Measurements from ENCODE around the gene STAT5B. TPM values are rescaled to one million over a fixed set of nuclear protein-coding genes. Genes with fewer than 3 reads are reported as not detected.

The STAT5B gene
- total and polyA plus RNA-seq, 2 of the 13 experiments (the other 11 are each of a cell fraction or from before 2014, with no cell fraction given): 21.0 to 42.8 TPM

GRCh38 chr17:42246515-42246914 lies 29.7 kb downstream of the STAT5B start (continued):
- TF ChIP-seq, protein P1, sequence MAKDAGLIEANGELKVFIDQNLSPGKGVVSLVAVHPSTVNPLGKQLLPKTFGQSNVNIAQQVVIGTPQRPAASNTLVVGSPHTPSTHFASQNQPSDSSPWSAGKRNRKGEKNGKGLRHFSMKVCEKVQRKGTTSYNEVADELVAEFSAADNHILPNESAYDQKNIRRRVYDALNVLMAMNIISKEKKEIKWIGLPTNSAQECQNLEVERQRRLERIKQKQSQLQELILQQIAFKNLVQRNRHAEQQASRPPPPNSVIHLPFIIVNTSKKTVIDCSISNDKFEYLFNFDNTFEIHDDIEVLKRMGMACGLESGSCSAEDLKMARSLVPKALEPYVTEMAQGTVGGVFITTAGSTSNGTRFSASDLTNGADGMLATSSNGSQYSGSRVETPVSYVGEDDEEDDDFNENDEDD (CRISPR knock-in tag; IDR thresholded peaks at IDR 0.05; ENCODE audit: borderline replicate concordance): no peak
- no peak for TF ChIP-seq FLYWCH1 (CRISPR knock-in tag; IDR thresholded peaks at IDR 0.05)
- TF ChIP-seq, protein P2, sequence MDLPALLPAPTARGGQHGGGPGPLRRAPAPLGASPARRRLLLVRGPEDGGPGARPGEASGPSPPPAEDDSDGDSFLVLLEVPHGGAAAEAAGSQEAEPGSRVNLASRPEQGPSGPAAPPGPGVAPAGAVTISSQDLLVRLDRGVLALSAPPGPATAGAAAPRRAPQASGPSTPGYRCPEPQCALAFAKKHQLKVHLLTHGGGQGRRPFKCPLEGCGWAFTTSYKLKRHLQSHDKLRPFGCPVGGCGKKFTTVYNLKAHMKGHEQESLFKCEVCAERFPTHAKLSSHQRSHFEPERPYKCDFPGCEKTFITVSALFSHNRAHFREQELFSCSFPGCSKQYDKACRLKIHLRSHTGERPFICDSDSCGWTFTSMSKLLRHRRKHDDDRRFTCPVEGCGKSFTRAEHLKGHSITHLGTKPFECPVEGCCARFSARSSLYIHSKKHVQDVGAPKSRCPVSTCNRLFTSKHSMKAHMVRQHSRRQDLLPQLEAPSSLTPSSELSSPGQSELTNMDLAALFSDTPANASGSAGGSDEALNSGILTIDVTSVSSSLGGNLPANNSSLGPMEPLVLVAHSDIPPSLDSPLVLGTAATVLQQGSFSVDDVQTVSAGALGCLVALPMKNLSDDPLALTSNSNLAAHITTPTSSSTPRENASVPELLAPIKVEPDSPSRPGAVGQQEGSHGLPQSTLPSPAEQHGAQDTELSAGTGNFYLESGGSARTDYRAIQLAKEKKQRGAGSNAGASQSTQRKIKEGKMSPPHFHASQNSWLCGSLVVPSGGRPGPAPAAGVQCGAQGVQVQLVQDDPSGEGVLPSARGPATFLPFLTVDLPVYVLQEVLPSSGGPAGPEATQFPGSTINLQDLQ (CRISPR knock-in tag; IDR thresholded peaks at IDR 0.05): no peak
- TF ChIP-seq KLF16 (CRISPR knock-in tag; IDR thresholded peaks at IDR 0.05): 0 out of 4 replicates have a peak, but pooled peaks of 1 of the 2 experiments have one; percentile 23
- no peak for TF ChIP-seq ETV5 (CRISPR knock-in tag; IDR thresholded peaks at IDR 0.05; ENCODE audit: borderline replicate concordance)
- no peak for TF ChIP-seq MAZ (IDR thresholded peaks at IDR 0.05; ENCODE audit: borderline replicate concordance, low read depth, low read length)
- no peak for TF ChIP-seq MAZ (CRISPR knock-in tag; IDR thresholded peaks at IDR 0.05; ENCODE audit: low read depth)
- no peak for TF ChIP-seq RARG (CRISPR knock-in tag; IDR thresholded peaks at IDR 0.05; ENCODE audit: low read depth)
- TF ChIP-seq SALL1 (CRISPR knock-in tag; IDR thresholded peaks at IDR 0.05): peak; percentile 78
- TF ChIP-seq ZNF329 (CRISPR knock-in tag; IDR thresholded peaks at IDR 0.05; ENCODE audit: low read depth): no peak
- TF ChIP-seq WIZ (CRISPR knock-in tag; IDR thresholded peaks at IDR 0.05): no peak
- no peak for TF ChIP-seq GRHL1 (CRISPR knock-in tag; conservative IDR thresholded peaks at IDR 0.05)
- no peak for TF ChIP-seq ZNF746 (CRISPR knock-in tag; IDR thresholded peaks at IDR 0.05)
- TF ChIP-seq, protein P3, sequence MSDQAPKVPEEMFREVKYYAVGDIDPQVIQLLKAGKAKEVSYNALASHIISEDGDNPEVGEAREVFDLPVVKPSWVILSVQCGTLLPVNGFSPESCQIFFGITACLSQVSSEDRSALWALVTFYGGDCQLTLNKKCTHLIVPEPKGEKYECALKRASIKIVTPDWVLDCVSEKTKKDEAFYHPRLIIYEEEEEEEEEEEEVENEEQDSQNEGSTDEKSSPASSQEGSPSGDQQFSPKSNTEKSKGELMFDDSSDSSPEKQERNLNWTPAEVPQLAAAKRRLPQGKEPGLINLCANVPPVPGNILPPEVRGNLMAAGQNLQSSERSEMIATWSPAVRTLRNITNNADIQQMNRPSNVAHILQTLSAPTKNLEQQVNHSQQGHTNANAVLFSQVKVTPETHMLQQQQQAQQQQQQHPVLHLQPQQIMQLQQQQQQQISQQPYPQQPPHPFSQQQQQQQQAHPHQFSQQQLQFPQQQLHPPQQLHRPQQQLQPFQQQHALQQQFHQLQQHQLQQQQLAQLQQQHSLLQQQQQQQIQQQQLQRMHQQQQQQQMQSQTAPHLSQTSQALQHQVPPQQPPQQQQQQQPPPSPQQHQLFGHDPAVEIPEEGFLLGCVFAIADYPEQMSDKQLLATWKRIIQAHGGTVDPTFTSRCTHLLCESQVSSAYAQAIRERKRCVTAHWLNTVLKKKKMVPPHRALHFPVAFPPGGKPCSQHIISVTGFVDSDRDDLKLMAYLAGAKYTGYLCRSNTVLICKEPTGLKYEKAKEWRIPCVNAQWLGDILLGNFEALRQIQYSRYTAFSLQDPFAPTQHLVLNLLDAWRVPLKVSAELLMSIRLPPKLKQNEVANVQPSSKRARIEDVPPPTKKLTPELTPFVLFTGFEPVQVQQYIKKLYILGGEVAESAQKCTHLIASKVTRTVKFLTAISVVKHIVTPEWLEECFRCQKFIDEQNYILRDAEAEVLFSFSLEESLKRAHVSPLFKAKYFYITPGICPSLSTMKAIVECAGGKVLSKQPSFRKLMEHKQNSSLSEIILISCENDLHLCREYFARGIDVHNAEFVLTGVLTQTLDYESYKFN (CRISPR knock-in tag; conservative IDR thresholded peaks at IDR 0.05): peak; percentile 58; the same call in 1 of the 2 replicates
- peak; percentile 62; the same call in 1 of the 2 replicates for TF ChIP-seq KDM2A (CRISPR knock-in tag; IDR thresholded peaks at IDR 0.05; ENCODE audit: borderline replicate concordance, low read depth)
- TF ChIP-seq FOXK1 (CRISPR knock-in tag; IDR thresholded peaks at IDR 0.05; ENCODE audit: borderline replicate concordance, low read depth): no peak; the same call in 1 of the 2 replicates
- TF ChIP-seq MXI1 (IDR thresholded peaks at IDR 0.05; ENCODE audit: borderline replicate concordance, low read depth, low read length): peak; percentile 14; the same call in 1 of the 3 replicates
- TF ChIP-seq ZNF879 (CRISPR knock-in tag; IDR thresholded peaks at IDR 0.05): no peak
- TF ChIP-seq, protein P4, sequence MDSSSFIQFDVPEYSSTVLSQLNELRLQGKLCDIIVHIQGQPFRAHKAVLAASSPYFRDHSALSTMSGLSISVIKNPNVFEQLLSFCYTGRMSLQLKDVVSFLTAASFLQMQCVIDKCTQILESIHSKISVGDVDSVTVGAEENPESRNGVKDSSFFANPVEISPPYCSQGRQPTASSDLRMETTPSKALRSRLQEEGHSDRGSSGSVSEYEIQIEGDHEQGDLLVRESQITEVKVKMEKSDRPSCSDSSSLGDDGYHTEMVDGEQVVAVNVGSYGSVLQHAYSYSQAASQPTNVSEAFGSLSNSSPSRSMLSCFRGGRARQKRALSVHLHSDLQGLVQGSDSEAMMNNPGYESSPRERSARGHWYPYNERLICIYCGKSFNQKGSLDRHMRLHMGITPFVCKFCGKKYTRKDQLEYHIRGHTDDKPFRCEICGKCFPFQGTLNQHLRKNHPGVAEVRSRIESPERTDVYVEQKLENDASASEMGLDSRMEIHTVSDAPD (CRISPR knock-in tag; IDR thresholded peaks at IDR 0.05): no peak
